CD4-positive, alpha-beta T cell treated with Interferon alpha-2 for 1 hour (primary cell): ENCODE measurements around the gene HTR7.

Experiments used
- DNase-seq, 2 donors: peaks; one replicate each; pipeline ENCODE4 v3.0.0-alpha.2; 2020 to 2022

HTR7 gene

GRCh38 chr10:90732581-90732980, 125.3 kb downstream of the HTR7 start:
- DNase-seq = no peak

GRCh38 chr10:90723416-90724068, 134.3 kb downstream of the HTR7 start:
- DNase-seq = no peak

GRCh38 chr10:90722832-90723231, 135.0 kb downstream of the HTR7 start:
- DNase-seq = no peak

GRCh38 chr10:90718182-90718581, 139.7 kb downstream of the HTR7 start:
- DNase-seq = no peak

- DNase-seq = no peak
Measured at GRCh38 chr10:90712529-90712928, 145.3 kb downstream of the HTR7 start.

- no peak for DNase-seq
Measured at GRCh38 chr10:90709727-90710126, 148.1 kb downstream of the HTR7 start.

GRCh38 chr10:90707657-90708056, 150.2 kb downstream of the HTR7 start:
- no peak for DNase-seq

- no peak for DNase-seq
Measured at GRCh38 chr10:90701428-90701827, 156.4 kb downstream of the HTR7 start.

GRCh38 chr10:90695915-90696676, 161.7 kb downstream of the HTR7 start:
- no peak for DNase-seq
